GM12873 (cell line): ENCODE results near the gene TRIM66.

Experiments
- TF ChIP-seq, protein P1 (sequence below): IDR thresholded peaks from 2 replicates; pipeline ENCODE4 v1.5.1; 2012; ENCODE audit warnings: low read depth, mild to moderate bottlenecking, moderate library complexity, low read length, control low read depth; ENCODE audit not compliant: insufficient read depth; ENCODE audit errors: missing control alignments

Gene TRIM66

DNA sequence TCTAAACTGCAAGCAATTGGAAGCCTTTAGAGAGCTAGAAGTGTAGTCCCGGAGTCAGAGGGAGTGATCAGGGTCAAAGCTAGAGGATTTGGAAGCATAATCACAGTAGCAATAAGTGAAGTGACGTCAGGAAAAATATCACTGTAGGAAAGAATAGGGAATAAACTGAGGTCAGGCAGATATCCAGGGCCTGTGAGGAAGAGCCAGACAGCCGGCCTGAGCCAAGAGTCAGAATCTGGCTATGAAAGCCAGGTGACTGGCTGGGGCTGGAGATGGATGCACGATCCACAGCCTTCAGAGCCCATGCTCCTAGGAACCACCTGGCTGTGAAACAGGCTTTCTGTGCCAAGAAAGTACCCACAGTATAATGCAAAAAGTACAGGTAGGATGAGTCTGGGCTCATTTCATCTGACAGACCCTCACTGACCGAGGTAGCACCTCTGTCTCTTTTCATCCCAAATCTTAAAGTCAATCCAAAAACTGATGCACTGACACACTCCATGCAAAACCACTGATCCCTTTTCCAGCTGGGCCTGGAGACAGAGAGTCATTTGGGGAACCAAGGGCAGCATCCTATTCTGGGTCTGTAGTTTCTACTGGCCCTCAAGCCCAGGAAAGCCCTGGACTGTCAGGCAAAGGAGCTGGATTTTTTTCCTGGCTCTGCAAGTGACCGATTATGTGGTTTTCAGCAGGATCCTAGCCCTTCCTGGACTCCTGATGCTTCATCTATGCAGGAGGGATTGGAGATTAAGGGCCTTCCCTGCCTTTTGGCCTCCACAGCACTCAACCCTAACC, 21.3 kb downstream of the TRIM66 start:
- TF ChIP-seq, protein P1, sequence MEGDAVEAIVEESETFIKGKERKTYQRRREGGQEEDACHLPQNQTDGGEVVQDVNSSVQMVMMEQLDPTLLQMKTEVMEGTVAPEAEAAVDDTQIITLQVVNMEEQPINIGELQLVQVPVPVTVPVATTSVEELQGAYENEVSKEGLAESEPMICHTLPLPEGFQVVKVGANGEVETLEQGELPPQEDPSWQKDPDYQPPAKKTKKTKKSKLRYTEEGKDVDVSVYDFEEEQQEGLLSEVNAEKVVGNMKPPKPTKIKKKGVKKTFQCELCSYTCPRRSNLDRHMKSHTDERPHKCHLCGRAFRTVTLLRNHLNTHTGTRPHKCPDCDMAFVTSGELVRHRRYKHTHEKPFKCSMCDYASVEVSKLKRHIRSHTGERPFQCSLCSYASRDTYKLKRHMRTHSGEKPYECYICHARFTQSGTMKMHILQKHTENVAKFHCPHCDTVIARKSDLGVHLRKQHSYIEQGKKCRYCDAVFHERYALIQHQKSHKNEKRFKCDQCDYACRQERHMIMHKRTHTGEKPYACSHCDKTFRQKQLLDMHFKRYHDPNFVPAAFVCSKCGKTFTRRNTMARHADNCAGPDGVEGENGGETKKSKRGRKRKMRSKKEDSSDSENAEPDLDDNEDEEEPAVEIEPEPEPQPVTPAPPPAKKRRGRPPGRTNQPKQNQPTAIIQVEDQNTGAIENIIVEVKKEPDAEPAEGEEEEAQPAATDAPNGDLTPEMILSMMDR = no peak

DNA sequence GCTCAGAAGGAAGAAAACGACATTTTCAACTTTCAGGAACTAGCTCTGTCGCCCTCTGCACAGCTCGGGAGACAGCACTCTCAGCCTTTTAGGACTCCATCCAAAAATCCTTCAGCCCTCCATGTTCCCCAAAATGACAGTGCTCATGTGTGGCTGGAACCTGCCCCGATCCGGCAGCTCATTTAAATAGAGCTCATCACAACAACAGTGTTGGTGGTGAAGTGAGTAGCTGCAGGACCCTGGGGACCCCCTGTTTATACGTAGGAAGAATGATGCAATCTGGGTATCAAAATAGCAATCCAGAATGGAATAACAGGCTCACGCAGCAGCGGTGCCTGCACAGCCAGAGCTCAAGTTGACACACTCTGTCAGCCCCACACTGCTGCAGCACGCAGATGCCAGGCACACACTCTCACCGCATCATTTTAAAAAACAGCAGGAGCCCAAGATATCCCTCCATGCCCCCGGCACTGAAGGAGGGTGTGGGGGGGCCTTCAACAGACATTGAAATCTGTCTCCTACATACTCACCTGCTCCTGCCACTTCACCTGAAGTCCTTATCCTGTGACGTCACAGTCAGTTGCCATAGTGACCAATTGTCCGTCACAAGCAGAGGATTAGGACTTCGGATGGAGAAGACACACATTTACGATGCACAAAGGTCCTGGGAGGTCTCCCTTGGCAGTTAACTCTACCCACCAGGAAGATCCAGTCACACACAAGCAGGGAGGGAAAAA, 24.0 kb downstream of the TRIM66 start:
- TF ChIP-seq, protein P1 = no peak

DNA sequence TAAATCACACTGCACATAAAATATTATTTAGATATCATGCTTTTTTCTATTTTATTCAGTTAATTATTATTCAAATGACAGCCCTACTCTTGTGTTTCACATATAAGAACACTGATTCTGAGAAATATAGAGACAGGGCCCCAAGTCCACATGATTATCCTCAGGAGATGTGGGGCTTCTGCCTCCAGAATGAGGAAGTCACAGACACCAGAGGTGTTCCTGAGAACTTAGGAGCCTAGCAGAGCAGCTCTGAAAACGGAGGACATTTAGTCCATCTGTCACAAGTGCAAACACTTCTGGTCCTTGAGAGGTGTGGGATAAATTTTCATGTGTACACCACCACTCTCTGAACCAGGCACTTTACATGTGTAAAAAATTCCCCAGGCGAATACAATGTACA, 26.2 kb downstream of the TRIM66 start:
- TF ChIP-seq, protein P1 = no peak

DNA sequence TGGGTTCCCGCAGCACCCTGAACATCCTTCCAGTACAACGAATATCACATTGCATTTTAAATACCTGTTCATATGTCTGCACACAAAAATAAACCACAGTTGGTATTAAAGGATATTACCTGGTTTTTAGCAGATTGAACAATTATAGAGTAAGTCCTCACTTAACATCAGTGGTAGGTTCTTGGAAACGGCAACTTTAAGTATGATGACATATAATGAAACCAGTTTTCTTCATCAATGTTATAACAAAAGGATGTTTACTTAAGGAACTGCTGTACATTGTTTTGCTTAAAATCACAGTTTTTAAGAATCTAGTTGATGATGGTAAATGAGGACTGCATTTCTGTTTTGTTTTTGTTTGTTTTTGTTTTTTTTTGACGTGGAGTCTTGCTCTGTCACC, 28.0 kb downstream of the TRIM66 start:
- TF ChIP-seq, protein P1 = no peak

DNA sequence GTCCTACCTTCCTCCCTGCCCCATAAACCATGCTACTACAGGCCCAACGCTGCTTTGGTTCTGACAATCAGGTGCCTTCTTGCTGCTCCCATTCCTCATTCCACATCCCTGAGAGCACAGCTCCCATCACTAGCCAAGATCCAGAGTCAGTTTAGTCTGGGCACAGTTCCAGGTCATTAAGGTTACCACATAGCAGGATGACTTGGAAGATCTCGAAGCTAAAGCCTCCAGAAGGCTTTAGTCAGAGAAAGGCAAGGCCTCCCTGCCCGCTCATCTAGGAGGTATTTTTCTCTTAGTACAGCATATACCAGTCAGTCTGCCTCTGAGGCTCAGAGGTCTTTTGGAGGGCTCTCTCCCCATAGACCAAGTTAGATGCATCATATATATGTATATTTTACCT, 30.3 kb downstream of the TRIM66 start:
- TF ChIP-seq, protein P1 = no peak

DNA sequence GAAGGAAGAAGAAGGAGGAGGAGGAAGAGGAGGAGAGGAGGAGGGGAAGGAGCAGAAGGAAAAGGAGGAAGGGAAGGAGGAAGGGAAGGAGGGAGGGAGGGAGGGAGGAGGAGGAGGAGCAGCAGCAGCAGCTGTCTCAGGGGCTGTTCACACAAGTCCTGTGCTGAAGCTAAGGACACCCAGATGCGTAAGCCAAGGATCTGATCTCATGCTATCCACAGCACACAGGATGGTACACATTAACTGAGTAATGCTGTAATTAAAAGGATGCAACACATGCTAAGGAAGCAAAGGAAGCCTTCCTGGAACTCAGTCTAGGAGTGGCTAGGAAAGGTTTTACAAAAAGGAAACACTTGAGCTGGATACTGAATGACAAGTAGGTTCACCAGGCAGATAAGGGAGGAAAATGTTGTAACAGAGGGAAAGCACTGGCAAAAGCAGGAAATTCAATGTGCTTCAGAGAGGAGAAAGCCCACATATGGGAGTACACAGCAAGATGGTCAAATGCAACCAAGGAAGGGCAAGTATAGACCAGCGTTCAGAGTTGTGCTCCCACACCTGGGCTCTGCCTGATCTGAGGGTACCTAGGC, 32.0 kb downstream of the TRIM66 start:
- TF ChIP-seq, protein P1 = no peak

DNA sequence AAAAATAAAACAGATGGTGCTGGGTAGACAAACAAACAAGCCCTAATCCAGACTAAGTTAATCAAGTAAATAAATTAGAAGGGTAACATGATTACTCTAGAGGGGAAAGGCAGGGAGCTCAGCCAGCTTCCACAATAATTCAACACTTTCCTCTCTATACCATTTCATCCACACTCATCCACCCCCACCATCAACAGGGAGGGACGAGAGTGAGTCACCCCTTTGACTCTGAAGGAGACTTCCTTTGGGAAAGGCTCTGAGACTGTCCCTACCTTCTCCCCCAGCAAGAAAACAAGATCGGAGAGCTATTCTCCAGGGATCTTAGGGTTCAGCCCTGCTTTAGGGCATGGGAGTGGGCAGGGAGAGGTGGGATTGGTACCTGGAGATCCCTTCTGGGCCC, 33.1 kb downstream of the TRIM66 start:
- TF ChIP-seq, protein P1 = no peak
